ENCODE measurements around the gene SNX13. TPM values are rescaled to one million over a fixed set of nuclear protein-coding genes. Genes with fewer than 3 reads are reported as not detected.

SNX13 gene
- total RNA-seq, 1 donor, result 59.7 TPM

DNA sequence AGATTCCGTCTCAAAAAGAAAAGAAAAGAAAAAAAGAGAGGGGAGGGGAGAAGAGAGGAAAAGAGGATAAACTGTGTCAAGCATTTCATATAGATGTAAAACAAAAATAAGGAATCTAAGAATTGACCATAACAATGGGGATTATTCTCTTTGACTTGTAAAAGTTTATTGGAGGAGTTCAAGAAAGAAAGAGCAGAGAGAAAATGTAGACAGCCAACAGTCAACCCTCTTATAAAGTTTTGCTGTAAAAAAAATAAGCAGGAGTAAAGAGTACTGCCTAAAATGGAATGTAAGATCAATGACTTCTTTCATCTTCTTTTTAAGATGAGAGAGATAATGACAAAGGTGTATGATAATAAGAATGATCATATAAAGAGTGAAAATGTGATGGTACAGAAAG lies 87.9 kb downstream of the SNX13 start:
- Histone ChIP-seq H3K27me3 (ENCODE audit: insufficient read depth, low read length) (no peaks in the 10 kb centered on the region), H3K4me2 (ENCODE audit: insufficient read depth, low read length) (no peak overlapping the region), H4K20me1 (ENCODE audit: insufficient read depth, low read length) (no peaks in the 10 kb centered on the region), H3K36me3 (ENCODE audit: insufficient read depth, low read length) (peaks cover 5% of the 10 kb centered on the region), H2AFZ (ENCODE audit: low read length) (no peak overlapping the region), H3K4me1 (ENCODE audit: insufficient read depth, low read length) (peaks cover 9% of the 10 kb centered on the region), H3K27ac (ENCODE audit: low read depth, low read length) (no peak overlapping the region), H3K79me2 (ENCODE audit: insufficient read depth, low read length) (peaks cover 4% of the 10 kb centered on the region), H3K9me3 (ENCODE audit: low read depth, low read length) (no peaks in the 10 kb centered on the region), H3K4me3 (ENCODE audit: insufficient read depth, low read length) (no peak overlapping the region)
- TF ChIP-seq, protein P1, sequence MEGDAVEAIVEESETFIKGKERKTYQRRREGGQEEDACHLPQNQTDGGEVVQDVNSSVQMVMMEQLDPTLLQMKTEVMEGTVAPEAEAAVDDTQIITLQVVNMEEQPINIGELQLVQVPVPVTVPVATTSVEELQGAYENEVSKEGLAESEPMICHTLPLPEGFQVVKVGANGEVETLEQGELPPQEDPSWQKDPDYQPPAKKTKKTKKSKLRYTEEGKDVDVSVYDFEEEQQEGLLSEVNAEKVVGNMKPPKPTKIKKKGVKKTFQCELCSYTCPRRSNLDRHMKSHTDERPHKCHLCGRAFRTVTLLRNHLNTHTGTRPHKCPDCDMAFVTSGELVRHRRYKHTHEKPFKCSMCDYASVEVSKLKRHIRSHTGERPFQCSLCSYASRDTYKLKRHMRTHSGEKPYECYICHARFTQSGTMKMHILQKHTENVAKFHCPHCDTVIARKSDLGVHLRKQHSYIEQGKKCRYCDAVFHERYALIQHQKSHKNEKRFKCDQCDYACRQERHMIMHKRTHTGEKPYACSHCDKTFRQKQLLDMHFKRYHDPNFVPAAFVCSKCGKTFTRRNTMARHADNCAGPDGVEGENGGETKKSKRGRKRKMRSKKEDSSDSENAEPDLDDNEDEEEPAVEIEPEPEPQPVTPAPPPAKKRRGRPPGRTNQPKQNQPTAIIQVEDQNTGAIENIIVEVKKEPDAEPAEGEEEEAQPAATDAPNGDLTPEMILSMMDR (IDR thresholded peaks at IDR 0.05; ENCODE audit: extremely low read depth, low read depth, low read length), result no peak
- no peak for DNase-seq (ENCODE audit: insufficient read length, low spot score, missing footprints)

- Histone ChIP-seq H4K20me1 (ENCODE audit: insufficient read depth, low read length) (no peaks in the 10 kb centered on the region), H3K27ac (ENCODE audit: low read depth, low read length) (peak overlapping the region; percentile 36), H3K4me1 (ENCODE audit: insufficient read depth, low read length) (peaks cover 9% of the 10 kb centered on the region), H3K79me2 (ENCODE audit: insufficient read depth, low read length) (peaks cover 4% of the 10 kb centered on the region), H2AFZ (ENCODE audit: low read length) (no peak overlapping the region), H3K9me3 (ENCODE audit: low read depth, low read length) (no peaks in the 10 kb centered on the region), H3K27me3 (ENCODE audit: insufficient read depth, low read length) (no peaks in the 10 kb centered on the region), H3K4me3 (ENCODE audit: insufficient read depth, low read length) (no peak overlapping the region), H3K4me2 (ENCODE audit: insufficient read depth, low read length) (peak overlapping the region; percentile 2), H3K36me3 (ENCODE audit: insufficient read depth, low read length) (peaks cover 3% of the 10 kb centered on the region)
- no peak for DNase-seq (ENCODE audit: insufficient read length, low spot score, missing footprints)
- TF ChIP-seq, protein P1 (IDR thresholded peaks at IDR 0.05; ENCODE audit: extremely low read depth, low read depth, low read length), result no peak
Observed at GRCh38 chr7:17849504-17849903, 90.8 kb downstream of the SNX13 start.

DNA sequence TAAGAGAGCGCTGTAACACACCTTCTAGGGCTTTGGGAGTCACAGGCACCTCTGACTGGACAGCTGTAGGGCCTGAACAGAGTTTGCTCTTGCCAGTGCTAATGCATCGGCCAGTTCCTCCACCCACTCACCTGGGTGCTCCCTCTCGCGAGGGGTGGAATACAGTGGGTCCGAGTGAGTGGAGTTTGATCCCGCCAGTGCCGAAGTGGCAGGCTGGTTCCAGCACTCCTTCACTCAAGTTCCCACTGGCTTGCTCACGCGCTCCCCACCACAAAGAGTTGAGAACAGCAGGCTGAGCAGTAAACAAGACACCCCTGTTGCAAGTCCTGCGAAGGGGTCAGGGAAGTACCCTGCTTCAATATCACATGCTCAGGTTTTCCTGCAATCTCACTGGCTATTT lies 91.8 kb downstream of the SNX13 start:
- no peak for DNase-seq (ENCODE audit: insufficient read length, low spot score, missing footprints)
- Histone ChIP-seq H3K4me3 (ENCODE audit: insufficient read depth, low read length) (no peak overlapping the region), H3K4me2 (ENCODE audit: insufficient read depth, low read length) (no peak overlapping the region), H2AFZ (ENCODE audit: low read length) (no peak overlapping the region), H3K27ac (ENCODE audit: low read depth, low read length) (no peak overlapping the region), H3K36me3 (ENCODE audit: insufficient read depth, low read length) (peaks cover 3% of the 10 kb centered on the region), H3K27me3 (ENCODE audit: insufficient read depth, low read length) (no peaks in the 10 kb centered on the region), H3K9me3 (ENCODE audit: low read depth, low read length) (no peaks in the 10 kb centered on the region), H4K20me1 (ENCODE audit: insufficient read depth, low read length) (no peaks in the 10 kb centered on the region), H3K79me2 (ENCODE audit: insufficient read depth, low read length) (peaks cover 4% of the 10 kb centered on the region), H3K4me1 (ENCODE audit: insufficient read depth, low read length) (peaks cover 9% of the 10 kb centered on the region)
- TF ChIP-seq, protein P1 (IDR thresholded peaks at IDR 0.05; ENCODE audit: extremely low read depth, low read depth, low read length), result no peak

GRCh38 chr7:17846935-17847334 lies 93.4 kb downstream of the SNX13 start:
- Histone ChIP-seq H3K9me3 (ENCODE audit: low read depth, low read length) (no peaks in the 10 kb centered on the region), H2AFZ (ENCODE audit: low read length) (no peak overlapping the region), H3K4me2 (ENCODE audit: insufficient read depth, low read length) (no peak overlapping the region), H3K79me2 (ENCODE audit: insufficient read depth, low read length) (peaks cover 6% of the 10 kb centered on the region), H3K36me3 (ENCODE audit: insufficient read depth, low read length) (peaks cover 3% of the 10 kb centered on the region), H3K27ac (ENCODE audit: low read depth, low read length) (no peak overlapping the region), H4K20me1 (ENCODE audit: insufficient read depth, low read length) (no peaks in the 10 kb centered on the region), H3K4me3 (ENCODE audit: insufficient read depth, low read length) (no peak overlapping the region), H3K27me3 (ENCODE audit: insufficient read depth, low read length) (no peaks in the 10 kb centered on the region), H3K4me1 (ENCODE audit: insufficient read depth, low read length) (peaks cover 9% of the 10 kb centered on the region)
- TF ChIP-seq, protein P1 (IDR thresholded peaks at IDR 0.05; ENCODE audit: extremely low read depth, low read depth, low read length), result no peak
- no peak for DNase-seq (ENCODE audit: insufficient read length, low spot score, missing footprints)

Data from osteoblast (primary cell).